ENCODE measurements around the gene CROCC2. TPM values are rescaled to one million over a fixed set of nuclear protein-coding genes. Genes with fewer than 3 reads are reported as not detected.

CROCC2 gene
- polyA plus RNA-seq, 1 experiment: not detected

DNA sequence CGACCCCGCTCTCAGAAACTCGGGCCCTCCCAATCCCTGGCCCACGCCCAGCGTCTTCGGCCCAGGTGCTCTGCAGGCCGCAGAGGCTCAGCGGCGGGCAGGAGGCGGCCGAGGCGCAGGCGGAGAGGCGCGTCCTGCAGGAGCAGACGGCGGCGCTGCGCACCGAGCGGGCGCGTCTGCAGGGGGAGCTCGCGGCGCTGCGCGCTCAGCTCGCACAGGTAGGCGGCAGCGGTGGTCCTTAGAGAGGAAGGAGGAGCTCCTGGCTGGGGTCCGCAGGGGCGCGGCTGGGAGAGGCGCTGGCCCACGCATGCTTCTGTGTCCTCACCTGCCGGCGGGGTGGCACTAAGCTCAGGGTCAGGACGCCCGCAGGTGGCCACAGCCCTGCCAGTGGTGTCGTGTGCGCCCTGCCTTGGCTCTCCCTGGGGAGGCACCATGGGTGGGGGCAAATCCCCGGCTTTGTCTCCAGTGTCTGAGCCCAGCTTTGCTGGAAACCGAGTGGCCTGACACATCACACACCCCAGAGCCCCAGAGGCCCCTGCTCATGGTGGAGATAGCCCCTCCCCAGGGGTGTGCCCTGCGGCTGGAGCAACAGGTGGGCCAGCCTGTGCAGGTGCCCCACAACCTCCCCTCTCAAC, 77.3 kb downstream of the CROCC2 start:
- ChIA-PET POLR2A (no interaction called here), CTCF (interaction anchor here (1.5 to 1.8 kb wide), 2 partner anchors 10 kb away, joined by 3 to 6 read pairs; no protein-coding TSS in a partner anchor)
- Histone ChIP-seq H3K36me3 (ENCODE audit: control insufficient read depth, insufficient read depth, low read length) (no peaks in the 10 kb centered on the region), H3K27me3 (ENCODE audit: control insufficient read depth, insufficient read depth, low read length) (peaks cover 6% of the 10 kb centered on the region; the same call in 1 of the 2 replicates), H3K4me3 (ENCODE audit: low read depth, low read length) (no peak overlapping the region)
- DNase-seq (ENCODE audit: low read depth): no peak
- TF ChIP-seq, protein P1, sequence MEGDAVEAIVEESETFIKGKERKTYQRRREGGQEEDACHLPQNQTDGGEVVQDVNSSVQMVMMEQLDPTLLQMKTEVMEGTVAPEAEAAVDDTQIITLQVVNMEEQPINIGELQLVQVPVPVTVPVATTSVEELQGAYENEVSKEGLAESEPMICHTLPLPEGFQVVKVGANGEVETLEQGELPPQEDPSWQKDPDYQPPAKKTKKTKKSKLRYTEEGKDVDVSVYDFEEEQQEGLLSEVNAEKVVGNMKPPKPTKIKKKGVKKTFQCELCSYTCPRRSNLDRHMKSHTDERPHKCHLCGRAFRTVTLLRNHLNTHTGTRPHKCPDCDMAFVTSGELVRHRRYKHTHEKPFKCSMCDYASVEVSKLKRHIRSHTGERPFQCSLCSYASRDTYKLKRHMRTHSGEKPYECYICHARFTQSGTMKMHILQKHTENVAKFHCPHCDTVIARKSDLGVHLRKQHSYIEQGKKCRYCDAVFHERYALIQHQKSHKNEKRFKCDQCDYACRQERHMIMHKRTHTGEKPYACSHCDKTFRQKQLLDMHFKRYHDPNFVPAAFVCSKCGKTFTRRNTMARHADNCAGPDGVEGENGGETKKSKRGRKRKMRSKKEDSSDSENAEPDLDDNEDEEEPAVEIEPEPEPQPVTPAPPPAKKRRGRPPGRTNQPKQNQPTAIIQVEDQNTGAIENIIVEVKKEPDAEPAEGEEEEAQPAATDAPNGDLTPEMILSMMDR (IDR thresholded peaks at IDR 0.05; ENCODE audit: insufficient read depth, low read depth, low read length): no peak

DNA sequence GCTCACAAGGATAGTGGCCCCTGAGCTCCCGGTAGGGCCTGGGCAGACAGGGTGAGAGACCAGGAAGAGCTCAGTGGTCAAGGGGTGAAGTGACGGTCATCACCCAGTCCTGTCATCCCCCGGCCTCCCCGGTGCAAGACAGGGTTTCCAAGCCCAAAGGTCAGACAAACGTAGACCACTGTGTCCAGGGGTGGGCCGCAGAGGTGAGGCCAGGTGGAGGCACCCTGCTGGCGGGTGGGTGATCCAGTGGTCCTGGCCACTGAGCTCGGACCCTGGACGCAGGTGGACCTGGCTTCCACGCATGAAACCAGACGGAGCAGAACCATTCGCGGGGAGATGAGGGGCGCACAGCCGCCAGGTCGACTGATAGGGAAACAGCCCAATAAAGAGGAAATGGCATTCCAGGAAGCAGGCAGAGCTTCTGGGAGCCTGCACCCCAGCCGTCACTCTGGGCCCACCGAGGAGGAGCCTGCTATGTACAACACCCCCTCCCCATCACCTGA, 77.9 kb downstream of the CROCC2 start:
- H3K4me3 ChIP-seq (ENCODE audit: low read depth, low read length): no peak overlapping the region
- CTCF ChIA-PET: interaction anchor here (1.5 to 1.8 kb wide), 2 partner anchors 9 to 11 kb away, joined by 3 to 6 read pairs; no protein-coding TSS in a partner anchor
- no peak for DNase-seq (ENCODE audit: low read depth)
- TF ChIP-seq, protein P1 (IDR thresholded peaks at IDR 0.05; ENCODE audit: insufficient read depth, low read depth, low read length): no peak
- peaks cover 6% of the 10 kb centered on the region; the same call in 1 of the 2 replicates for H3K27me3 ChIP-seq (ENCODE audit: control insufficient read depth, insufficient read depth, low read length)
- H3K36me3 ChIP-seq (ENCODE audit: control insufficient read depth, insufficient read depth, low read length): no peaks in the 10 kb centered on the region
- POLR2A ChIA-PET: no interaction called here

DNA sequence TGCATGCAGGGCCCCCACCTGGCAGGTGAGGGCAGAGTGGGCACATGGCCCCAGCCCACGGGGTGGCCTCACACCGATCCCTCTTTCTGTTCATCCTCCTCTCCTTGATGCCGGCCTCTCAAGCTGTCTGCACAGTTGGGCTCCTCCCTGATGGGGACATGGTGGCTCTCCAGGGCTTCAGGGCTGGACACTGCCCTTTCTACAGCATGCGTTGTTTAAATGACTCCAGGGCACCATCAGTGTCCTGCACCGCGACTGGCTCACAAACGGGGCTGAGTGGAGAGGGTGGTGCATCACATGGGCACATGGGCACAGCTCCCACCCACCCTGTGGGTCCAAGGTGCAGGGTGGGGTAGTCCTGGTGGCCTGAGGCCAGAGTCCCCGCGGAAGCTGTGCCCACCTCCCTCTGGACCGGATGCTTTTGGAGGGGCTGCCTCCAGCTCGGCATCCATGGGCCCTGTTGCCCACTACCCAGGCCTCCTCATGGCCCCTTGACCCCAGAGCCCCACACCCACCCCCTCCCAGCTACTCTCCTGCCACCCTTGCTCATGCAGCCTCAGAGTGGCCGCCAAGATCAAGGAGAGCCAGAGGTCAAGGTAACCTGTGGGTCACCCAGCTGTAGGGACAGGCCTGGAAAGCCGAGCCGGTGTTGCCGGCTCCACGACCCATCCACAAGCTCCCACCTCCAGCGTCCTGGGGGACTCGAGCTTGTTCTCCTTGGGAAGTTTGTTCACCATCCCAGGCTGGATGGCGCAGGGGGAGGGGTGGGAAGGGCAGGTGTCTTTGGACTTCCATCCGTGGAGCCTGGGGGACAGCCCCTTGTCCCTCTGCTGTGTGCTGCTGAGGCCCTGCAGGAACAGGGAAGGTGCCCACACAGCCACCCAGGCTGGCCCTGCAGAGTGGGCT, 80.0 kb downstream of the CROCC2 start:
- H3K36me3 ChIP-seq (ENCODE audit: control insufficient read depth, insufficient read depth, low read length): no peaks in the 10 kb centered on the region
- TF ChIP-seq, protein P1 (IDR thresholded peaks at IDR 0.05; ENCODE audit: insufficient read depth, low read depth, low read length): no peak
- peaks cover 6% of the 10 kb centered on the region; the same call in 1 of the 2 replicates for H3K27me3 ChIP-seq (ENCODE audit: control insufficient read depth, insufficient read depth, low read length)
- no peak for DNase-seq (ENCODE audit: low read depth)
- ChIA-PET CTCF (interaction anchor here (1.6 to 1.7 kb wide), 2 partner anchors 72 to 135 kb away, joined by 5 to 7 read pairs; no protein-coding TSS in a partner anchor), POLR2A (no interaction called here)
- H3K4me3 ChIP-seq (ENCODE audit: low read depth, low read length): no peak overlapping the region

DNA sequence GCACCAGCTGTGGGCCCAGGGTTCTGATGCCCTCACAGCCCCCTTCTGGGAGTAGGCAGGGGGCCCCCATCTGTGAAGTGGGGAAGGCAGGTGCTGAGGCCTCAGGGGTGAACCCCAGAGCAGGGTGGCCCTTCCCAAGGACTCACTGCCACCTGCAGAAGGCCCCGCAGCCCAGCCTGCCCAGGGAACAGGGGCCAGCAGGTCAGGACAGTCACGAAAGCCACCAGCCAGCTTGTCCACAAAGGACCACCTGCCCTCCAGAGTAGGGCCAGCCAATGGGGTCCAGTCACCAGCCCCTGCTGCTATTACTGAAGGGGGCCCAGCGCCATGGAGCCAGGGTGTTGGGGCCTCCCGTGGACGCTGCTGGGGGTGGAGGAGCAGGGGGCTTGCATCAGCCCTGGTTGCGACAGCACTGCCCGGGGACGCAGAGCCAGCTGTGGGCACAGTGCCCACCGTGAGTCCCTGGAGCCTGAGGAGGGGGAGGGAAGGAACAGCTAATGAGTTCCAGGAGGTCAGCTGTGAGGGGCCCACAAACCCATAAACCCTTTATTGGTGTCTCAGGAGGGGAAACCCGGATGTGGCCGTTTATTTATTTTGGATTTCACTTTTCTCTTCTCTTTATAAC, 80.8 kb downstream of the CROCC2 start:
- ChIA-PET POLR2A (no interaction called here), CTCF (interaction anchor here (1.6 to 1.7 kb wide), 2 partner anchors 73 to 136 kb away, joined by 5 to 7 read pairs; no protein-coding TSS in a partner anchor)
- peak; percentile 35 for DNase-seq (ENCODE audit: low read depth)
- Histone ChIP-seq H3K36me3 (ENCODE audit: control insufficient read depth, insufficient read depth, low read length) (no peaks in the 10 kb centered on the region), H3K27me3 (ENCODE audit: control insufficient read depth, insufficient read depth, low read length) (peaks cover 6% of the 10 kb centered on the region; the same call in 1 of the 2 replicates), H3K4me3 (ENCODE audit: low read depth, low read length) (no peak overlapping the region)
- TF ChIP-seq, protein P1 (IDR thresholded peaks at IDR 0.05; ENCODE audit: insufficient read depth, low read depth, low read length): no peak
